Keratinocyte (primary cell): ENCODE data around the gene METTL4. TPM values are rescaled to one million over a fixed set of nuclear protein-coding genes. Genes with fewer than 3 reads are reported as not detected.

Experiments used
- DNase-seq: peaks from one replicate; pipeline ENCODE4 v3.0.0-alpha.2; 2011; ENCODE audit warnings: low read depth, missing footprints, low spot score
- FAIRE-seq: peaks from 2 replicates; lab custom pipeline; 2011; peaks lifted over from hg19 to GRCh38; lab: Jason Lieb, UNC
- H2AFZ ChIP-seq: 2 replicates; pipeline ENCODE4 v1.6.0; 2012; ENCODE audit warnings: low read length, control low read depth, inconsistent platforms; ENCODE audit not compliant: control insufficient read depth
- H3K27ac ChIP-seq: 2 replicates; pipeline ENCODE4 v1.5.1; 2011; ENCODE audit warnings: low read length; ENCODE audit not compliant: control insufficient read depth, insufficient read depth
- H3K27me3 ChIP-seq: 3 replicates; pipeline ENCODE4 v1.6.0; 2011; ENCODE audit warnings: low read length; ENCODE audit not compliant: control insufficient read depth, insufficient read depth; ENCODE audit errors: extremely low read depth
- H3K36me3 ChIP-seq, 2 experiments: 2 replicates in 1 of 2; 3 replicates in 1 of 2; pipeline ENCODE4 v1.5.1; 2011; ENCODE audit warnings: low read length in 2 of 2, mild to moderate bottlenecking in 1 of 2; ENCODE audit not compliant: control insufficient read depth in 2 of 2, insufficient read depth in 2 of 2; ENCODE audit errors: extremely low read depth in 1 of 2
- H3K4me1 ChIP-seq: 3 replicates; pipeline ENCODE4 v1.5.1; 2011; ENCODE audit warnings: low read length; ENCODE audit not compliant: control insufficient read depth, insufficient read depth; ENCODE audit errors: extremely low read depth
- H3K4me2 ChIP-seq: 3 replicates; pipeline ENCODE4 v1.6.0; 2011; ENCODE audit warnings: low read depth, low read length; ENCODE audit not compliant: control insufficient read depth, insufficient read depth; ENCODE audit errors: extremely low read depth
- H3K4me3 ChIP-seq, 3 experiments: fragments of 200-600 bp in 1 of 3; sonication (generic) in 1 of 3; 2 replicates in 2 of 3; 3 replicates in 1 of 3; pipeline ENCODE4 v1.5.1; 2011 to 2016; ENCODE audit warnings: low read length in 3 of 3, mild to moderate bottlenecking in 3 of 3, control low read depth in 2 of 3, inconsistent platforms in 1 of 3, low read depth in 1 of 3, mixed read lengths in 1 of 3, mixed run types in 1 of 3, moderate library complexity in 1 of 3; ENCODE audit not compliant: control insufficient read depth in 2 of 3, insufficient read depth in 2 of 3; ENCODE audit errors: extremely low read depth in 1 of 3
- H3K79me2 ChIP-seq: 2 replicates; pipeline ENCODE4 v1.6.0; 2012; ENCODE audit warnings: low read length; ENCODE audit not compliant: control insufficient read depth, insufficient read depth
- H3K9ac ChIP-seq: 3 replicates; pipeline ENCODE4 v1.6.0; 2011; ENCODE audit warnings: low read length; ENCODE audit not compliant: control insufficient read depth, insufficient read depth; ENCODE audit errors: extremely low read depth
- H3K9me1 ChIP-seq: 3 replicates; pipeline ENCODE4 v1.6.0; 2011; ENCODE audit warnings: low read length; ENCODE audit not compliant: control insufficient read depth, insufficient read depth; ENCODE audit errors: extremely low read depth
- H3K9me3 ChIP-seq: 2 replicates; pipeline ENCODE4 v1.5.1; 2012; ENCODE audit warnings: low read depth, low read length; ENCODE audit not compliant: control insufficient read depth
- H4K20me1 ChIP-seq: 3 replicates; pipeline ENCODE4 v1.6.0; 2011; ENCODE audit warnings: low read length; ENCODE audit not compliant: control insufficient read depth, insufficient read depth; ENCODE audit errors: extremely low read depth
- CTCF ChIP-seq, 3 experiments: IDR thresholded peaks in 1 of 3; conservative IDR thresholded peaks in 1 of 3; optimal IDR thresholded peaks in 1 of 3; 2 replicates in 2 of 3; 3 replicates in 1 of 3; pipeline versions ENCODE3 to v1.5.1; 2011; ENCODE audit warnings: low read length in 3 of 3, mild to moderate bottlenecking in 3 of 3, moderate library complexity in 2 of 3, control low read depth in 1 of 3, inconsistent platforms in 1 of 3; ENCODE audit not compliant: insufficient read depth in 2 of 3; ENCODE audit errors: extremely low read depth in 1 of 3
- EZH2 ChIP-seq: IDR thresholded peaks from one replicate; pipeline ENCODE4 v1.6.1; 2012; ENCODE audit warnings: inconsistent platforms, mild to moderate bottlenecking, low read length, moderate library complexity
- dilution Hi-C: fragments of 300-500 bp; cut with MboI; formaldehyde crosslinking; loops from one replicate; pipeline ENCODE4 v1.7.0; 2020; ENCODE audit warnings: low sequenced_read_pairs; ENCODE audit not compliant: extremely low pct_ligation_motif_present
- polyA plus RNA-seq, 5 experiments: library from polyadenylated mRNA; depleted of rRNA in 3 of 5; stranded (reverse) in 3 of 5; stranded (forward) in 1 of 5; unstranded in 1 of 5; fragments of >200 nt; gene quantifications; 1 replicate in 1 of 5; 2 replicates in 3 of 5; 3 replicates in 1 of 5; pipeline versions ENCODE4 v1.2.1 to v1.2.3, GENCODE V29; 2011 to 2012; ENCODE audit warnings: missing spikeins in 2 of 5, low read depth in 1 of 5, low replicate concordance in 1 of 5

METTL4 gene
- polyA plus RNA-seq, 1 donor (not counting 4 experiments of a cell fraction or from before 2014, with no cell fraction given): 10.2 TPM

GRCh38 chr18:2511451-2511850, 59.9 kb downstream of the METTL4 start:
- Histone ChIP-seq H3K9me3 (no peaks in the 10 kb centered on the region), H3K9me1 (no peaks in the 10 kb centered on the region), H3K79me2 (no peaks in the 10 kb centered on the region), H4K20me1 (no peaks in the 10 kb centered on the region), H3K4me1 (peaks cover 20% of the 10 kb centered on the region), H3K9ac (no peak overlapping the region), H3K4me2 (no peak overlapping the region), H3K27ac (no peak overlapping the region), H2AFZ (no peak overlapping the region), H3K36me3 (no peaks in the 10 kb centered on the region), H3K27me3 (no peaks in the 10 kb centered on the region), H3K4me3 (no peak overlapping the region)
- no peak for TF ChIP-seq CTCF (optimal IDR thresholded peaks at IDR 0.05 in 1 of 3, IDR thresholded peaks at IDR 0.05 in 1 of 3, conservative IDR thresholded peaks at IDR 0.05 in 1 of 3; ENCODE audit: extremely low read depth in 1 of 3, insufficient read depth in 2 of 3, low read length in 3 of 3)
- TF ChIP-seq EZH2: no peak
- dilution Hi-C loops: no loop called here
- no peak for FAIRE-seq
- no peak for DNase-seq

- Histone ChIP-seq H3K9me3 (no peaks in the 10 kb centered on the region), H3K27ac (no peak overlapping the region), H3K4me3 (no peak overlapping the region), H3K79me2 (no peaks in the 10 kb centered on the region), H2AFZ (no peak overlapping the region), H3K27me3 (no peaks in the 10 kb centered on the region), H3K4me1 (peaks cover 10% of the 10 kb centered on the region), H3K4me2 (no peak overlapping the region), H3K9ac (no peak overlapping the region), H3K36me3 (no peaks in the 10 kb centered on the region), H4K20me1 (no peaks in the 10 kb centered on the region), H3K9me1 (no peaks in the 10 kb centered on the region)
- DNase-seq: no peak
- TF ChIP-seq EZH2: no peak
- no peak for TF ChIP-seq CTCF (optimal IDR thresholded peaks at IDR 0.05 in 1 of 3, IDR thresholded peaks at IDR 0.05 in 1 of 3, conservative IDR thresholded peaks at IDR 0.05 in 1 of 3; ENCODE audit: extremely low read depth in 1 of 3, insufficient read depth in 2 of 3, low read length in 3 of 3)
- dilution Hi-C loops: no loop called here
- FAIRE-seq: no peak
These were observed 60.9 kb downstream of the METTL4 start for GRCh38 chr18:2510416-2510815.
